SU-DHL-6 (cell line): ENCODE measurements around the gene BICDL2.

Source experiments
- EZH2phosphoT487 ChIP-seq: fragments of 200-600 bp; sonication (generic), shearing (Covaris generic); conservative IDR thresholded peaks from 2 replicates; pipeline ENCODE4 v1.6.1; 2018; ENCODE audit warnings: mild to moderate bottlenecking, antibody characterized with exemption, low read length, moderate library complexity, mixed read lengths
- TF ChIP-seq, protein P1 (sequence below): fragments of 200-600 bp; sonication (generic); IDR thresholded peaks from one replicate; pipeline ENCODE4 v1.5.1; 2017; ENCODE audit warnings: antibody characterized with exemption, mild to moderate bottlenecking, low read length, moderate library complexity; ENCODE audit not compliant: insufficient read depth, poor library complexity, severe bottlenecking

DNA sequence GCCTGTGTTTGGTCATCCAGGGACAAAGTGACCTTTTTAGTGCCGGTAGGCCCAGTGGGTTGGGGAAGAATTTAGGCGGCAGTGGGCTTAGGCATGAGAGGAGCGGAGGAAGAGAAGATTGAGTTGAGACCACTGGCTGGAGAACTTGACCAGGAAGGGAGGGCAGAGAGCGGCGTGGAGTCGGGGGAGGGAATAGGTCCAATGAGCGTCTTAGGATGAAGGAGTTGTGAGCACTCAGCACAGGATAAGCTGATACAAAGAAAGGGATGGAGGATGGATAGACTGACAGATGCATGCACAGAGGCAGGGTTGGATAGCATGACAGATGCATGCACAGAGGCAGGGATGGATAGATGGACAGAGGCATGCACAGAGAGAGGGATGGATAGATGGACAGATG lies 36.7 kb upstream of the BICDL2 start:
- TF ChIP-seq, protein P1, sequence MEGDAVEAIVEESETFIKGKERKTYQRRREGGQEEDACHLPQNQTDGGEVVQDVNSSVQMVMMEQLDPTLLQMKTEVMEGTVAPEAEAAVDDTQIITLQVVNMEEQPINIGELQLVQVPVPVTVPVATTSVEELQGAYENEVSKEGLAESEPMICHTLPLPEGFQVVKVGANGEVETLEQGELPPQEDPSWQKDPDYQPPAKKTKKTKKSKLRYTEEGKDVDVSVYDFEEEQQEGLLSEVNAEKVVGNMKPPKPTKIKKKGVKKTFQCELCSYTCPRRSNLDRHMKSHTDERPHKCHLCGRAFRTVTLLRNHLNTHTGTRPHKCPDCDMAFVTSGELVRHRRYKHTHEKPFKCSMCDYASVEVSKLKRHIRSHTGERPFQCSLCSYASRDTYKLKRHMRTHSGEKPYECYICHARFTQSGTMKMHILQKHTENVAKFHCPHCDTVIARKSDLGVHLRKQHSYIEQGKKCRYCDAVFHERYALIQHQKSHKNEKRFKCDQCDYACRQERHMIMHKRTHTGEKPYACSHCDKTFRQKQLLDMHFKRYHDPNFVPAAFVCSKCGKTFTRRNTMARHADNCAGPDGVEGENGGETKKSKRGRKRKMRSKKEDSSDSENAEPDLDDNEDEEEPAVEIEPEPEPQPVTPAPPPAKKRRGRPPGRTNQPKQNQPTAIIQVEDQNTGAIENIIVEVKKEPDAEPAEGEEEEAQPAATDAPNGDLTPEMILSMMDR = no peak
- no peak for TF ChIP-seq EZH2phosphoT487
